GM18511 (cell line): Measurements from ENCODE around the gene EDRF1.
"Not testable (repeated sequence)": the region's sequence is repeated elsewhere in the genome, so short reads cannot be mapped to it uniquely, and the experiment has no call there.

Source experiments
- ATAC-seq: cut with Tn5 transposase; IDR thresholded peaks from one replicate; pipeline ENCODE4 v1.9.1; 2021; ENCODE audit warnings: mild to moderate bottlenecking, moderate library complexity; ENCODE audit not compliant: unreplicated experiment

Gene EDRF1

DNA sequence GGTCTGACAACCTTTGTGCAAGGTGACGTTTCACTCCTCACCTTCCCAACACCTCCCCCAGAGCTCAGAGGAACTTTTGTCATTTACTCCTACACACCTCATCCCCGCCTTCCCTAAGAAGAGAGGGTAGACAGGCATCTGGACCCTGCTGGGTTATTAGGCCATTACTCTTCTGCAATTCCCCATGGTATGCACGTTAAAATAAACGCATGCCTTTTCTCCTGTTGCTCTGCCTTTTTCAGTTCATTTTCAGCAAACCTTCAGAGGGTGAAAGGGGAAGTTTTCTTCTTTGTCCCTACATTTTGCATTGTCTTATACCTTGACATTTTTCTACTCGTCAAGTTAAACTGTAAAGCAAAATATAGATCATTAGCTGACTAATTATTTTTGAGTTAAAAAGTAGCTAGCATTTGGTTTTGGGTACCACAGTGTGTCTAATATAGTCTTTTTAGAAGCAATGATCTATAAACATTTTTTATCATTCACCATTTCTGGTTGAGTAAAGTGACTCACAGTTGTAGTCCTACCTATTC is 10.5 kb upstream of the EDRF1 start:
- peak; percentile 41 for ATAC-seq

DNA sequence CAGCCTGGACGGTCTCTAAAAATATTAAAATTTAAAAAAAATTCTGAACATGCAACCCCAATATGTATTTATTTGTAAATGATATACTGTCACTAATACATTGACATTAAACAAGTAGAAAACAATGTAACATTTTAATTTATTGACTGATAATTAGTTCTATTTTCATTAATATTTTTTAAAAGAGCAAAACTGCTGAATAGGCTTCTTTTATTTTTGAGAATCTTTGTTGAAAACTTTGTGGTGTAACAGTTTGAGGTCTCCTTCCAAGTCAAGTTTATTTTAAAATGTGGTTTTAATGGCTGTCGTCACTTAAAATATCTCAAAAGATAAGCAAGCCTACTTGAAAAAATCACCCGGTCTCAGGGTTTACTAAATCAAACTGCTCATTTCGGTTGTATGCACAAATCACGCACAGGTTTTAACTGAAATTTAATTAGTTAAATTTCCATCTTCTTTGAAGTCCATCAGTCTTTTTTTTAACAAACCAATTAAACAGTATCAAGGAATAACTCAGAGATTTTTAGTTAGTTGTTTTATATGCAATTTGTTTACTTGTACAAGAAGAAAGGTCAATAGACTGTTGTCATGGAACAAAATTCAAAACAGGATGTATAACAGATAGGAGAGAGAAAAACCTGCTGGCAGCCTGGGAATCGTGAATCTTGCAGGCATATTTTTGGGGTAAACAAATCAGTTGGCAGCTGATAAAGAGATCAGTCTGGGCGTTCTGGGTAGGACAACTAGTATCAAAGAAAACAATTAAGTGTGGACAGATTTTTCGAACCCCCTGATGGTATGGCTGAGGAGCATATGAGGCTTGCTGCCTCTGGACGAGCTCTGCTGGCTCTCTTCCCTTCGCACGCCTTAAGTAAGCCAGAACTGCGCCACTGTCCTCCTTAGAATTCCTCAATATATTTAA is 9.7 kb upstream of the EDRF1 start:
- no peak for ATAC-seq

DNA sequence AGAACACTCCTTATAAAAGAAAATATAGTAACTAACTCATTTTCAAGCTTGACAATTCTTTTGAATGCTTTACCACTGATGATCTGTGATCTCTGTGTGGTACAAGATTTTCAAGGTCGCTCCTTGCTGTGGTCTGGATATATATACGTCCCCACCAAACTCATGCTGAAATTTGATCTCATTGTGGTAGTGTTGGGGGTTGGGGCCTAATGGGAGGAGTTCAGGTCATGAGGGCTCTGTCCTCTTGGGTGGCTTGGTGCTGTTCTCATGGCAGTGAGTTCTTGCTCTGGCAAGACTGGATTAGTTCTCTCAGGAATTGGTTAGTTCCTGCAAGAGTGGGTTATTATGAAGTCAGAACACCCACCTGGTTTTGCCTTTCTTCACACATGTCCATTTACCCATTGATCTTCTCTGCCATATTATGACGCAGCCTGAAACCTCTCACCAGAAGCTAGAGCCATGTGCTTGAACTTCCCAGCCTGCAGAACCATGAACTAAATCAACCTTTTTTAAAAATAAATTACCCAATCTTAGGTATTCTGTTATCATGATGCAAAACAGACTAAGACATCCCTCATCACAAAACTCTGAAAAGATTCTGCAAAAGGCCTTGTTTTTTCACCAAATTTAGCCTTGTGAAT is 8.3 kb upstream of the EDRF1 start:
- ATAC-seq, result no peak

DNA sequence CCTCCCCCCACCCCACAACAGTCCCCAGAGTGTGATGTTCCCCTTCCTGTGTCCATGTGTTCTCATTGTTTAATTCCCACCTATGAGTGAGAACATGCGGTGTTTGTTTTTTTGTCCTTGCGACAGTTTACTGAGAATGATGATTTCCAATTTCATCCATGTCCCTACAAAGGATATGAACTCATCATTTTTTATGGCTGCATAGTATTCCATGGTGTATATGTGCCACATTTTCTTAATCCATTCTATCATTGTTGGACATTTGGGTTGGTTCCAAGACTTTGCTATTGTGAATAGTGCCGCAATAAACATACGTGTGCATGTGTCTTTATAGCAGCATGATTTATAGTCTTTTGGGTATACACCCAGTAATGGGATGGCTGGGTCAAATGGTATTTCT is 4.8 kb upstream of the EDRF1 start:
- ATAC-seq, result not testable (repeated sequence)

DNA sequence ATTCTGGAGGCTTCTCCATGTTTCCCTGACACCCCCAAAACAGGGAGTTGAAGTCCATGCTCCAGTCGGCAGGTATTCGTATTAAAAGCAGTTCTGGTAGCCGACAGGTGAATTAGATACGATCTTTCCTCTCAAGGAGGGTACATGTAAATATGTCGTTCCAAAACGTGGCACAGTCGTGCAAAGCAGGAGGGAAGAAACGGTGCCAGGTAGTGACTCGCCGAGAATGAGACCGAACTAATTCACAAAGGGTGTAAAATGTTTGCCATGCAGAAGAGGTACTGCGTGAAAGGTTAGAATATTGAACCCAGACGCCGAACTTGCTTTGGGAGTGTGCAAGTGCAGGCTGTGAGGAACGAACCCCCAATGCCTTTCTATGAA is 483 bp downstream of the EDRF1 start:
- no peak for ATAC-seq

DNA sequence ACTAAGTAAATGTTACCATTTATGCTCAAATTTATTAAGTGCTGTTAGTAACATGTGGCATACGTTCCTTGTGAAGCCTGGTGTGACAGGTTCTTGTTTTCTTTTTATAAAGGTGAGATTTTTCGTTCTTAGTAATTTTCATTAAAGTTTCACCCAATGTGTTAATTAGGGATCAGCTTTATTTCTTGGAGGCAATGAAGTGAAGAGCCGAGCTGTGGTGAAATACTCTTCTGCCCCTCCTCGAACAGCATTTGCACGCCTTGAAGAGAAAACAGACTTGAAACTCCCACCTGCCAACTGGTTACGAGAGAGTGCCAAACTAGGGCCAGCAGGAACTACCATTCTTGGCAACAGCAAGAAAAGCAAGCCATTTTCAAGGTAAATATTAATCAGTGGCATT is 1.5 kb downstream of the EDRF1 start:
- peak; percentile 55 for ATAC-seq

- no peak for ATAC-seq
These were observed 3.3 kb downstream of the EDRF1 start for GRCh38 chr10:125722811-125723210.

DNA sequence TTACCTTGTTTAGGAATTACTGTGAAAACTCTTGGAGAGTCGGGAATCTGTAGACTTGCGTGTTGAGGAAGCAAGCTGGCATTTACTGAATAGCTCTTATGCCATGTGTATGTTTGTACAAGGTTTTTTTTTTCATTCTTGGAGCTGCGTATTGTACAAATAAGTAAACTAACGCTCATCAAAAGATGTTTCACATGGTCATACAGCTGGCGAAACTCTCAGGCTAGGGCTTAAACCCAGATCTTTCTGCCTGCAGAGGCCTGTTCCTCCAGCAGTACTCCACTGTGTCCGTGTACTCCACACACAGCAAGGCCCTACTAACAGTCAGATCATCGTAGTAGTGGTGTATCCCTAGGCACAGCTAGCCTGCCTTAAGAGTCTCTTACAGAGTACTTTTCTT is 7.4 kb downstream of the EDRF1 start:
- no peak for ATAC-seq

- no peak for ATAC-seq
These were observed 7.9 kb downstream of the EDRF1 start for GRCh38 chr10:125727436-125727835.

GRCh38 chr10:125734148-125734547 is 14.6 kb downstream of the EDRF1 start:
- no peak for ATAC-seq

- no peak for ATAC-seq
These were observed 15.3 kb downstream of the EDRF1 start for GRCh38 chr10:125734823-125735222.

- ATAC-seq, result no peak
These were observed 18.7 kb downstream of the EDRF1 start for GRCh38 chr10:125738206-125738605.

GRCh38 chr10:125739994-125740679 is 20.6 kb downstream of the EDRF1 start:
- no peak for ATAC-seq

DNA sequence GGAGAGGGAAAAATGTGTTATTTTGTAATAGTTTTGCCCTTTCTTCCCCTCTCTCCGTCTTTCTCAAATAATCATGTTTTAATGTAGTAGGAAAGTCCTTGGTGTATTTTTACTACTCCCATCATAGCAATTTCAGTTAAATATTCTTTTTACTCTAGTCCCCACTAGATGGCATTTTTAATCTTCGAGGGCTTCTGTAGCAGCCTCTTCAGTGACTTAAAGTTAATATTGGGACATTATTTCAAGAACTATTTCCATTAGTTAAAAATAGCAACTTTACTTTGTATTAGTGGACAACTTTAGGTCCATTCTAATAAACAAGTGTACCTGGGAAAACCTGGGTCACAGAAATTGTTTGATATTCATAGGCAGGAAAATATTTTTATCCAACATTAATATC is 23.0 kb downstream of the EDRF1 start:
- no peak for ATAC-seq

DNA sequence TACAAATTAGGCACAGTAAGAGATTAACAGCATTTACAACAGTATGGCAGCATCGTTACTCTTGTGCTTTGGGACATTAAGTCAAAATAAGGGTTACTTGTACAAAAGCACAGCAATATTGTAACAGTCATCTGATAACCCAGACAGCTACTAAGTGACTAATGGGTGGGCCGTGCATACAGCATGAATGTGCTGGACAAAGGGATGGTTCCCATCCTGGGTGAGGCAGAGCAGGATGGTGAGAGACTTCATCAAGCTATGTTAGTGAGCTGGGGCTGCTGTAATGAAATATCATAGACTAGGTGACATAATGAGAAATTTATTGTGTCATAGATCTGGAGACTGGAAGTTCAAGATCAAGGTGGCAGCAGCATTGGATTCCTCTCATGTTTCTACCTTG is 25.4 kb downstream of the EDRF1 start:
- ATAC-seq, result no peak

GRCh38 chr10:125747417-125747816 is 27.9 kb downstream of the EDRF1 start:
- no peak for ATAC-seq

DNA sequence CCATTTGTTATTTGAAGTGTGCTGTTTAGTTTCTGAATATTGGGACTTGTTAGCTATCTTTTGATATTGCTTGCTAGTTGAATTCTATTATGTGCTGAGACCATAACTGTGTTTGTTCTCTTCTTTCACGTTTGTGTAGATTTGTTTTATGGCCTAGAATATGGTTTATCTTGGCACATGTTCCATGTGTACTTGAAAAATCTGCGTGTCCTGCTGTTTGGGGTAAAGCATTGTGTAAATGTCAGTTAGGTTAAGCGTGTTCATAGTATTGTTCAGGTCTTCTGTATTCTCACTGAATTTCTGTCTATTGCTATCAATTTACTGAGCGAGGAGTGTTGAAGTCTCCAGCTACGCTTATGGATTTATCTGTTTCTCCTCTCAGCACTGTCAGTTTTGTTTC is 36.7 kb downstream of the EDRF1 start:
- no peak for ATAC-seq

DNA sequence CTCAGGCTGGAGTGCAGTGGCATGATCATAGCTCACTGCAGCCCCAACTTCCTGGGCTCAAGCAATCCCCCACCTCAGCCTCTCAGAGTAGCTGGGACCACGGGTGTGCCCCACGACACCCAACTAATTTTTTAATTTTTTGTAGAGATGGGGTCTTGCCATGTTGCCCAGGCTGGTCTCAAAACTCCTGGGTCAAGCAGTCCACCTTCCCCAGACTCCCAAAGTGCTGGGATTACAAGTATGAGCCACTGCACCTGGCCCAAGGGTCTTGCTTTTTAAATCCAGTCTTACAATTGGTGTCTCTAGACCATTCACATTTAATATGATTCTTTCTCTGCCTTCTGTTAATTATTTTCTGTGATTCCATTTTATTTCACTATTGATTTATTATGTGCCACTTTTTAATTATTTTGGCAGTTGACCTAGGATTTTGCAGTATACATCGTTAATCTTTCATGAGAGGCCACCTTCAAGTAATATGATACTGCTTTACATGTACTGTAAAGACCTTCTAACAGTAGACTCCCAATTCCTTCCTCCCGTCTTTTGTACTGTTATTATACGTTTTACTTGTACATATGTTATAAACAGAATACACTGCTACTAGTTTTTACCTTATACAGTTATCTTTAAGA is 37.5 kb downstream of the EDRF1 start:
- no peak for ATAC-seq

GRCh38 chr10:125757742-125758141 is 38.2 kb downstream of the EDRF1 start:
- ATAC-seq, result no peak

DNA sequence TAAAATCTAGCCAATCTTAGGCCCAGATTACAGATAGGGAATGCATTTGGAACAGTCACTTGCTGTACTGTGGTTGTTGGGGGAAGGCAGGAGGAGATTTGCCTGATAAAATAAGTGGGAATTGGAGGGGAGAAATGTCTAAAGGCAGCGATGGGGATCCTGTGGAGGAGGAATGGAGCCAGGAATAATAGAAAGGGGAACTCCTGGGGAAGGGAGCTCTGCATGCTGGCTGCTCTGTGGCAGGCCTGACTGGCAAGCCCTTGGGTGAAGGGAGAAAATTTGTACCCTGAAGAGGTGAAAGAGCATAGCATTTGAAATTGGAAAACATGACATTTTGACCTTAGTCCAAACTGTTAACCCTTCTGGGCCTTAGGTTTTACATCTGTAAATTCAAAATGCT is 42.5 kb downstream of the EDRF1 start:
- no peak for ATAC-seq
